ENCODE results near the gene SAG. TPM values are rescaled to one million over a fixed set of nuclear protein-coding genes. Genes with fewer than 3 reads are reported as not detected.

SAG gene
- total and polyA plus RNA-seq, 2 experiments from 2014 or later: 0.47 TPM; not detected in 1

- no peak overlapping the region for H3K27ac ChIP-seq
- no peak overlapping the region for H3K4me2 ChIP-seq
- TF ChIP-seq EZH2phosphoT487 (IDR thresholded peaks at IDR 0.05; ENCODE audit: low read depth, severe bottlenecking, unreplicated experiment) (no peak), EZH2 (IDR thresholded peaks at IDR 0.05; ENCODE audit: borderline replicate concordance) (no peak)
- TF ChIP-seq, protein P1, sequence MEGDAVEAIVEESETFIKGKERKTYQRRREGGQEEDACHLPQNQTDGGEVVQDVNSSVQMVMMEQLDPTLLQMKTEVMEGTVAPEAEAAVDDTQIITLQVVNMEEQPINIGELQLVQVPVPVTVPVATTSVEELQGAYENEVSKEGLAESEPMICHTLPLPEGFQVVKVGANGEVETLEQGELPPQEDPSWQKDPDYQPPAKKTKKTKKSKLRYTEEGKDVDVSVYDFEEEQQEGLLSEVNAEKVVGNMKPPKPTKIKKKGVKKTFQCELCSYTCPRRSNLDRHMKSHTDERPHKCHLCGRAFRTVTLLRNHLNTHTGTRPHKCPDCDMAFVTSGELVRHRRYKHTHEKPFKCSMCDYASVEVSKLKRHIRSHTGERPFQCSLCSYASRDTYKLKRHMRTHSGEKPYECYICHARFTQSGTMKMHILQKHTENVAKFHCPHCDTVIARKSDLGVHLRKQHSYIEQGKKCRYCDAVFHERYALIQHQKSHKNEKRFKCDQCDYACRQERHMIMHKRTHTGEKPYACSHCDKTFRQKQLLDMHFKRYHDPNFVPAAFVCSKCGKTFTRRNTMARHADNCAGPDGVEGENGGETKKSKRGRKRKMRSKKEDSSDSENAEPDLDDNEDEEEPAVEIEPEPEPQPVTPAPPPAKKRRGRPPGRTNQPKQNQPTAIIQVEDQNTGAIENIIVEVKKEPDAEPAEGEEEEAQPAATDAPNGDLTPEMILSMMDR (IDR thresholded peaks at IDR 0.05; ENCODE audit: poor library complexity): no peak
- 70% methylated on average over 4 of the region's 4 CpGs for WGBS (ENCODE audit: low lambda C conversion rate, missing lambda C conversion rate)
- H3K9me3 ChIP-seq (ENCODE audit: low read depth): no peaks in the 10 kb centered on the region
- H3K36me3 ChIP-seq (replicated peaks; ENCODE audit: insufficient read depth, low read depth): no peaks in the 10 kb centered on the region
- H3K4me3 ChIP-seq: no peak overlapping the region
- H3K27me3 ChIP-seq: no peaks in the 10 kb centered on the region
- H4K20me1 ChIP-seq (ENCODE audit: insufficient read depth, poor library complexity, severe bottlenecking): no peaks in the 10 kb centered on the region
- no peak overlapping the region for H2AFZ ChIP-seq
- no peaks in the 10 kb centered on the region for H3K9me2 ChIP-seq (replicated peaks; ENCODE audit: insufficient read depth)
- no peaks in the 10 kb centered on the region for H3K79me2 ChIP-seq
- H3K4me1 ChIP-seq (ENCODE audit: insufficient read depth): no peaks in the 10 kb centered on the region
- no peak for DNase-seq (ENCODE audit: low spot score)
Observed at GRCh38 chr2:233280114-233280693, 27.4 kb upstream of the SAG start.

DNA sequence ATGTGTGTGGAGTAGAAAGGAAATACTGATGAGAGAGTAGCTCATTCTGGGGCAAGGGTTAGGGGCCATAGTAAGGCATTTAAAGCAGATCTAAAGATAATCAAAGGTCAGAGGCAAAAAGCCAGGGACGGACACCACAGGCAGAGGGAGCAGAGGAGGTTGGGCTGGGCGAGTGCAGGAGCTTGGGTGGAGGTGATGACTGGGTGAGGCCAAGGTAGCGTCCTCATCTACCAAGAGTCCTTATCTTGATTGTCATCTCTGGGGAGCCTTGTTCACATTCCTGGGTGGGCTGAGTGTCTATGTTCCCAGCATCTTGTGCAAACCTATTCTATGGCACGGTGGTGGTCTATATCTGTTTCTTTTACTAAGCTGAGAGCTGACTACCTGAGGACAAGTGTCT lies 26.1 kb upstream of the SAG start:
- H3K4me3 ChIP-seq: no peak overlapping the region
- H2AFZ ChIP-seq: no peak overlapping the region
- H3K27ac ChIP-seq: no peak overlapping the region
- H3K79me2 ChIP-seq: no peaks in the 10 kb centered on the region
- no peaks in the 10 kb centered on the region for H3K36me3 ChIP-seq (replicated peaks; ENCODE audit: insufficient read depth, low read depth)
- H3K27me3 ChIP-seq: no peaks in the 10 kb centered on the region
- TF ChIP-seq, protein P1 (IDR thresholded peaks at IDR 0.05; ENCODE audit: poor library complexity): no peak
- TF ChIP-seq EZH2phosphoT487 (IDR thresholded peaks at IDR 0.05; ENCODE audit: low read depth, severe bottlenecking, unreplicated experiment): no peak
- TF ChIP-seq EZH2 (IDR thresholded peaks at IDR 0.05; ENCODE audit: borderline replicate concordance): no peak
- H3K4me2 ChIP-seq: no peak overlapping the region
- no peak for DNase-seq (ENCODE audit: low spot score)
- H4K20me1 ChIP-seq (ENCODE audit: insufficient read depth, poor library complexity, severe bottlenecking): no peaks in the 10 kb centered on the region
- no peaks in the 10 kb centered on the region for H3K4me1 ChIP-seq (ENCODE audit: insufficient read depth)
- H3K9me2 ChIP-seq (replicated peaks; ENCODE audit: insufficient read depth): no peaks in the 10 kb centered on the region
- WGBS (ENCODE audit: low lambda C conversion rate, missing lambda C conversion rate): 90% methylated on average over 4 of the region's 4 CpGs
- no peaks in the 10 kb centered on the region for H3K9me3 ChIP-seq (ENCODE audit: low read depth)

GRCh38 chr2:233281992-233282603 lies 25.5 kb upstream of the SAG start:
- TF ChIP-seq EZH2phosphoT487 (IDR thresholded peaks at IDR 0.05; ENCODE audit: low read depth, severe bottlenecking, unreplicated experiment): no peak
- TF ChIP-seq EZH2 (IDR thresholded peaks at IDR 0.05; ENCODE audit: borderline replicate concordance): no peak
- TF ChIP-seq, protein P1 (IDR thresholded peaks at IDR 0.05; ENCODE audit: poor library complexity): no peak
- no peaks in the 10 kb centered on the region for H3K9me2 ChIP-seq (replicated peaks; ENCODE audit: insufficient read depth)
- DNase-seq (ENCODE audit: low spot score): no peak
- 98% methylated on average over 6 of the region's 6 CpGs for WGBS (ENCODE audit: low lambda C conversion rate, missing lambda C conversion rate)
- H3K36me3 ChIP-seq (replicated peaks; ENCODE audit: insufficient read depth, low read depth): no peaks in the 10 kb centered on the region
- no peak overlapping the region for H3K4me2 ChIP-seq
- no peaks in the 10 kb centered on the region for H3K27me3 ChIP-seq
- no peak overlapping the region for H2AFZ ChIP-seq
- no peaks in the 10 kb centered on the region for H3K79me2 ChIP-seq
- H3K4me3 ChIP-seq: no peak overlapping the region
- no peaks in the 10 kb centered on the region for H3K9me3 ChIP-seq (ENCODE audit: low read depth)
- H4K20me1 ChIP-seq (ENCODE audit: insufficient read depth, poor library complexity, severe bottlenecking): no peaks in the 10 kb centered on the region
- H3K27ac ChIP-seq: no peak overlapping the region
- no peaks in the 10 kb centered on the region for H3K4me1 ChIP-seq (ENCODE audit: insufficient read depth)

All from hepatocyte (in vitro differentiated cells).